Lung (tissue), 12 donors: ENCODE data around the gene IGSF1. TPM values are rescaled to one million over a fixed set of nuclear protein-coding genes. Genes with fewer than 3 reads are reported as not detected.
"Not testable (repeated sequence)": the region's sequence is repeated elsewhere in the genome, so short reads cannot be mapped to it uniquely, and the experiment has no call there.

ENCODE experiments used
- ATAC-seq: fragments of 200-7000 bp; cut with Tn5 transposase; one replicate; pipeline ENCODE4 v1.9.1; 2020; ENCODE audit warnings: moderate number of reproducible peaks; ENCODE audit not compliant: insufficient read depth, low FRiP score
- DNase-seq, 3 donors: peaks; one replicate each; pipeline ENCODE4 v3.0.0-alpha.2; 2013 to 2017
- H3K27ac ChIP-seq, 2 donors: one replicate each; pipeline ENCODE4 v1.5.1; 2013; ENCODE audit warnings: mild to moderate bottlenecking in 2 of 2, moderate library complexity in 2 of 2, control low read depth in 1 of 2, inconsistent platforms in 1 of 2, low read depth in 1 of 2, low read length in 1 of 2
- H3K27me3 ChIP-seq, 3 donors: one replicate each; pipeline ENCODE4 v1.5.1; 2013; ENCODE audit warnings: low read length in 2 of 3; ENCODE audit not compliant: control insufficient read depth in 3 of 3, insufficient read depth in 3 of 3
- H3K36me3 ChIP-seq, 4 donors: one replicate each; pipeline ENCODE4 v1.5.1; 2013; ENCODE audit warnings: low read length in 4 of 4, mild to moderate bottlenecking in 1 of 4, moderate library complexity in 1 of 4; ENCODE audit not compliant: control insufficient read depth in 4 of 4, insufficient read depth in 4 of 4
- H3K4me1 ChIP-seq, 5 donors: one replicate each; pipeline ENCODE4 v1.5.1; 2013; ENCODE audit warnings: low read length in 5 of 5, mild to moderate bottlenecking in 2 of 5, moderate library complexity in 1 of 5; ENCODE audit not compliant: control insufficient read depth in 5 of 5, insufficient read depth in 5 of 5
- H3K4me3 ChIP-seq: one replicate; pipeline ENCODE4 v1.5.1; 2013; ENCODE audit warnings: mild to moderate bottlenecking, control low read depth, moderate library complexity
- H3K9ac ChIP-seq, 2 donors: one replicate each; pipeline ENCODE4 v1.5.1; 2013; ENCODE audit warnings: low read length in 2 of 2, control low read depth in 1 of 2; ENCODE audit not compliant: insufficient read depth in 1 of 2
- H3K9me3 ChIP-seq, 4 donors: one replicate each; pipeline ENCODE4 v1.5.1; 2013; ENCODE audit warnings: low read length in 3 of 4, mild to moderate bottlenecking in 1 of 4, moderate library complexity in 1 of 4; ENCODE audit not compliant: control insufficient read depth in 4 of 4, insufficient read depth in 3 of 4
- CTCF ChIP-seq: IDR thresholded peaks from 2 replicates; pipeline ENCODE4 v1.5.1; 2012; ENCODE audit warnings: mild to moderate bottlenecking; ENCODE audit errors: control extremely low read depth, extremely low read depth
- WGBS, 2 donors: extraction: QIAGEN DNeasy Blood & Tissue Kit; methylation state at CpG; one replicate each; pipeline ENCODE4 v1.1.7; 2013; 5-methylcytosine and 5-hydroxymethylcytosine counted together
- polyA plus RNA-seq, 2 donors: library from polyadenylated mRNA; stranded (reverse); fragments of 200-250 nt; gene quantifications; one replicate each; pipeline ENCODE4 v1.2.1, GENCODE V29; 2013
- total RNA-seq, 2 donors: library from RNA; depleted of rRNA in 1 of 2; stranded (reverse); fragments of >200 nt in 1 of 2; gene quantifications; one replicate each; pipeline ENCODE4 v1.2.1, GENCODE V29; 2014 to 2021
- donor health status: control.
- donor health status: control.
- donor health status: Bipolar disorder and iron deficiency.
- donor health status: healthy.
- donor health status: DM: yes; HTN: yes; CAD: no.

The IGSF1 gene
- total and polyA plus RNA-seq, 4 donors = 0.05 to 6.0 (median 0.06) TPM

DNA sequence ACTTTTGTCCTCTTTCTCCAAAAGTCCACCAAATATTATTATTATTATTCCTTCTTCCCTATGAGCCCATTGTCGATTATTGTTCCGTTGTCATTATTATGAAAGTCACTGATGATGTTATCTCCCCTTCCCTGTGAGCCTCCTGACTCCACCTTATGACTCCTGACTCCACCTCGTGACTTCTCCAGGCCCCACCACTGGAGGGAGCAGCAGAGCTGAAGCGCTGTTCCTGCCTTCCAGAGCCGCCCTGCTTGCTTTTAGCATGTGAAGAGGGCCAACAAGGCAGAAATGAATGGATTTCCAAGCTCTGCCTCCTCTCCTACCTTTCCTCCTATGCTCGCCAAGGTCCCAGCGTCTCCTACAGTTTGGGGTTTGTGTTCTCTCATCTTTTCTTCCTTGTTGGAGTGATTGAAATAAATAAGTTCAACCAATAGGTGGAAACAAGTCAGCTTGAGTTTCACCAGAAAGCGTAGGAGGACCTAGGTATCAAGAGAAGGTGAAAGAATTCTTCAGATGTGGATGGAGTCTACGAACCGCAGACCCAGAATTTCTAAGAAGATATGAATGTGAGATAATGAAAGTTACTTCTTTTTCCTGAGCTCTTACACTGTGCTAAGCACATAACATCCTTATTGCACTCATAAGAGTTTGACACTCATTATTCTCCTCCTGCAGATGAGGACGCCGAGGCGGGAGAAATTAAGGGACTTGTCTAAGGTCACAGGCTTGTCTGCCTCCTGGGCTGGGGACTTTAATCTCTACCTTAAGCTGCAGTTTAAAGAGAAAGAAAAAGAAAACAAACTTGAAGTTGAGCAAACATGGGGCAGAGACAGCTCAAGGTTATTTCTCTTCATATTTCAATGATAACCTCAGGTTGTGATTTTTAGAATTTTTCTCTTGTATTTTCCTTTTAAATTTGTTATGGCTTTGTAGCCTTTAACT lies 26.1 kb downstream of the IGSF1 start:
- Histone ChIP-seq H3K36me3 (no peaks in the 10 kb centered on the region), H3K4me1 (no peaks in the 10 kb centered on the region), H3K27me3 (peaks cover 4 to 27% (median 18%) of the 10 kb centered on the region in 3 donors), H3K9ac (no peak overlapping the region), H3K4me3 (no peak overlapping the region), H3K27ac (no peak overlapping the region), H3K9me3 (no peaks in the 10 kb centered on the region)
- WGBS, 2 donors = 59 to 65% methylated on average over 13 of the region's 13 CpGs
- ATAC-seq = no peak
- no peak for DNase-seq
- TF ChIP-seq CTCF = no peak

DNA sequence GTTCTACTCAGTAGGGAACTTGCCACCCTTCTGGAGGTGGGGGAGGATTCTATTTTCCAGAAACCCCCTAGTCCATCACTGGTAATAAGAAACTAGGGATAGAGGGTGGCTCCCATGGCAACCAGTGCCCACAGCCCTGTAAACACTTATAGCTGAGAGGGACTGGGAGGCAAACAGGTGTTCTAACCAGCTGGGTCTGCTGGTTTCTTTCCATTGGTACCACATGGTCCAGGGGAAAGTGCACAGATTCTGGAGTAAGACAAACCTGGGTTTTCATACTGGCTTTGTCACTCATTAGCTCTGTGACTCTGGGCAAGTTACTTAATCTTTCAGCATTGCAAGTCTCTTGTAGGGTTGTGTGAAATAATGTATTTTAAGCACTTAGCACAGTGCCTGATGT lies 26.9 kb downstream of the IGSF1 start:
- DNase-seq (no peak), ATAC-seq (no peak)
- no peaks in the 10 kb centered on the region for H3K9me3 ChIP-seq
- no peak overlapping the region for H3K9ac ChIP-seq
- no peaks in the 10 kb centered on the region for H3K4me1 ChIP-seq
- TF ChIP-seq CTCF = no peak
- H3K36me3 ChIP-seq = no peaks in the 10 kb centered on the region
- H3K27me3 ChIP-seq = peaks cover 8 to 27% (median 20%) of the 10 kb centered on the region in 3 donors
- no peak overlapping the region for H3K27ac ChIP-seq
- H3K4me3 ChIP-seq = no peak overlapping the region

DNA sequence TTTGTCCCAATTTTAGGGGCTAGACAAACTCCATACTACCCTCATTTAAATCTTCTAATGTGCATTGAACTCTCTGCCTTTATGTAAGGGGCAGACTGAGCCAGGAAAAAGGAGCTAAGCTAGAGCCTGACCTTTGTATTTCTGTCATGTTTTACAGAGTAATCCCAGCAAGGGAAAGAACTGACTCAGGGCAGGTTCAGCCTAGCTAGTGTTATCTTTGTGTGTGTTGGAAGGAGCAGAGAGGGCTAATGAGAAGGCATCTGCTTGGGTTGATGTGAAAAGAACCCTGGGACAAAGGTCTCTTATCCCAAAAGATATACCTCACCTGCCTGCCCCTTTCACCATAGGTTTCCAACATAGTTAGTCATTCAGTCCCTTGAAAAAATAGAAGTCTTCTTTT lies 31.7 kb downstream of the IGSF1 start:
- no peaks in the 10 kb centered on the region for H3K4me1 ChIP-seq
- no peak overlapping the region for H3K9ac ChIP-seq
- DNase-seq (no peak), ATAC-seq (no peak)
- H3K36me3 ChIP-seq = no peaks in the 10 kb centered on the region
- no peak overlapping the region for H3K4me3 ChIP-seq
- H3K27me3 ChIP-seq = peaks cover 12 to 17% (median 16%) of the 10 kb centered on the region in 3 donors
- no peak for TF ChIP-seq CTCF
- no peaks in the 10 kb centered on the region for H3K9me3 ChIP-seq
- H3K27ac ChIP-seq = no peak overlapping the region

GRCh38 chrX:131250984-131251738 lies 37.9 kb downstream of the IGSF1 start:
- not testable (repeated sequence) for H3K9ac ChIP-seq, H3K27me3 ChIP-seq, H3K36me3 ChIP-seq, H3K27ac ChIP-seq, ATAC-seq, H3K4me1 ChIP-seq, DNase-seq, H3K9me3 ChIP-seq, H3K4me3 ChIP-seq
- 70 to 96% methylated on average over 14 to 27 of the region's 36 CpGs for WGBS, 2 donors
